ENCODE data around the gene RSRP1. TPM values are rescaled to one million over a fixed set of nuclear protein-coding genes. Genes with fewer than 3 reads are reported as not detected.
A peak's percentile ranks its signal among the peaks of the same experiment; 100 is the strongest.

Gene RSRP1
- total and polyA plus RNA-seq, 2 donors (not counting 3 experiments of a cell fraction or from before 2014, with no cell fraction given): 50.5 to 99.4 TPM

DNA sequence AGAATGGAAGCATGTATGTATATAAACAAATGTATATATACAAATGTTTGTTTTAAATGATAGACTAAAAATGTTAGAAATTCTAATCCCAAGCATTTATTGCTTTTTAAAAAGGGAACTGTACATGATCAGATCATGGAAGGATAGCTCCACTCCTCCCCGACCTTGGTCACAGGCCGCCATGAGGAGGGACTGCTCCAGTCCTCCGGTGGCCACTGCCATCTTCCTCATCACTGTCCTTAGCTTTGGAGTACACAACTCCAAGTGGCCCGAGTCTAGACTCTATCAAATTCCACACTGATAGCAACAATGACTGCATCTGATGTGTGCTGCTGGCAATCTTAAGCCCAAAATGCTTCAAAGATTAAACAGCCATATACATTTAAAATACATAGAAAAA, 24.6 kb downstream of the RSRP1 start:
- Histone ChIP-seq H3K27ac (ENCODE audit: insufficient read depth, low read depth, low read length) (no peak overlapping the region), H3K9ac (replicated peaks; ENCODE audit: extremely low read depth, insufficient read depth, low read length) (no peak overlapping the region), H3K9me1 (replicated peaks; ENCODE audit: control insufficient read depth, extremely low read depth, insufficient read depth, low read length) (no peaks in the 10 kb centered on the region), H3K27me3 (ENCODE audit: control insufficient read depth in 2 of 2, insufficient read depth in 2 of 2, low read length in 2 of 2) (no peaks in the 10 kb centered on the region), H3K4me1 (ENCODE audit: control insufficient read depth, extremely low read depth, insufficient read depth, low read length) (peaks cover 4% of the 10 kb centered on the region), H4K20me1 (replicated peaks; ENCODE audit: control insufficient read depth, extremely low read depth, insufficient read depth, low read length) (no peaks in the 10 kb centered on the region), H3K79me2 (ENCODE audit: control insufficient read depth, insufficient read depth, low read length) (no peaks in the 10 kb centered on the region), H3K4me3 (replicated peaks in 1 of 3; ENCODE audit: insufficient read depth in 1 of 3, low read depth in 1 of 3, low read length in 3 of 3) (no peak overlapping the region), H3K9me3 (replicated peaks; ENCODE audit: control insufficient read depth, insufficient read depth, low read length) (no peaks in the 10 kb centered on the region), H2AFZ (ENCODE audit: low read depth, low read length) (no peak overlapping the region), H3K36me3 (ENCODE audit: control insufficient read depth in 2 of 2, extremely low read depth in 1 of 2, insufficient read depth in 2 of 2, low read length in 2 of 2) (peaks cover 12 to 18% of the 10 kb centered on the region in 2 experiments), H3K4me2 (ENCODE audit: insufficient read depth, low read length) (no peak overlapping the region)
- TSS peak; percentile 17 for BruUV-seq (replicated peaks)
- ChIA-PET POLR2A (interaction anchor here (0.6 kb wide), 1 partner anchor 344 kb away, joined by 6 read pairs; no protein-coding TSS in a partner anchor), CTCF (interaction anchor here (0.6 to 2.2 kb wide), 2 partner anchors 9 to 16 kb away, joined by 4 to 5 read pairs; partner anchors contain the start of gene SYF2)
- dilution Hi-C loops (cut with MboI; ENCODE audit: extremely low pct_ligation_motif_present, low sequenced_read_pairs) (no loop called here), intact Hi-C loops (cut with micrococcal nuclease) (no loop called here)
- TF ChIP-seq MYC (IDR thresholded peaks at IDR 0.05; ENCODE audit: low read depth, low read length) (no peak), JUN (IDR thresholded peaks at IDR 0.05; ENCODE audit: borderline replicate concordance, insufficient read depth, insufficient read length, low read depth) (no peak), FOS (IDR thresholded peaks at IDR 0.05; ENCODE audit: borderline replicate concordance, insufficient read depth, low read length) (no peak), GATA2 (IDR thresholded peaks at IDR 0.05; ENCODE audit: insufficient read depth, insufficient read length, low read depth, low read length) (no peak), POLR2AphosphoS5 (IDR thresholded peaks at IDR 0.05; ENCODE audit: insufficient read depth, low read depth, low read length) (no peak), POLR2A (IDR thresholded peaks at IDR 0.05; ENCODE audit: low read depth, low read length) (no peak), EZH2 (IDR thresholded peaks at IDR 0.05; ENCODE audit: borderline replicate concordance, low read depth, low read length, severe bottlenecking) (no peak)
- TF ChIP-seq, protein P1, sequence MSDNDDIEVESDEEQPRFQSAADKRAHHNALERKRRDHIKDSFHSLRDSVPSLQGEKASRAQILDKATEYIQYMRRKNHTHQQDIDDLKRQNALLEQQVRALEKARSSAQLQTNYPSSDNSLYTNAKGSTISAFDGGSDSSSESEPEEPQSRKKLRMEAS (IDR thresholded peaks at IDR 0.05; ENCODE audit: insufficient read depth, insufficient read length): no peak
- TF ChIP-seq, protein P2, sequence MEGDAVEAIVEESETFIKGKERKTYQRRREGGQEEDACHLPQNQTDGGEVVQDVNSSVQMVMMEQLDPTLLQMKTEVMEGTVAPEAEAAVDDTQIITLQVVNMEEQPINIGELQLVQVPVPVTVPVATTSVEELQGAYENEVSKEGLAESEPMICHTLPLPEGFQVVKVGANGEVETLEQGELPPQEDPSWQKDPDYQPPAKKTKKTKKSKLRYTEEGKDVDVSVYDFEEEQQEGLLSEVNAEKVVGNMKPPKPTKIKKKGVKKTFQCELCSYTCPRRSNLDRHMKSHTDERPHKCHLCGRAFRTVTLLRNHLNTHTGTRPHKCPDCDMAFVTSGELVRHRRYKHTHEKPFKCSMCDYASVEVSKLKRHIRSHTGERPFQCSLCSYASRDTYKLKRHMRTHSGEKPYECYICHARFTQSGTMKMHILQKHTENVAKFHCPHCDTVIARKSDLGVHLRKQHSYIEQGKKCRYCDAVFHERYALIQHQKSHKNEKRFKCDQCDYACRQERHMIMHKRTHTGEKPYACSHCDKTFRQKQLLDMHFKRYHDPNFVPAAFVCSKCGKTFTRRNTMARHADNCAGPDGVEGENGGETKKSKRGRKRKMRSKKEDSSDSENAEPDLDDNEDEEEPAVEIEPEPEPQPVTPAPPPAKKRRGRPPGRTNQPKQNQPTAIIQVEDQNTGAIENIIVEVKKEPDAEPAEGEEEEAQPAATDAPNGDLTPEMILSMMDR (IDR thresholded peaks at IDR 0.05; ENCODE audit: extremely low read depth in 1 of 2, insufficient read depth in 1 of 2, low read depth in 1 of 2, low read length in 2 of 2): no peak
- DNase-seq (ENCODE audit: low read depth, low spot score) (no peak), FAIRE-seq (no peak)

Measured in endothelial cell of umbilical vein (primary cell).